Measurements from ENCODE around the gene STX7.

The STX7 gene

DNA sequence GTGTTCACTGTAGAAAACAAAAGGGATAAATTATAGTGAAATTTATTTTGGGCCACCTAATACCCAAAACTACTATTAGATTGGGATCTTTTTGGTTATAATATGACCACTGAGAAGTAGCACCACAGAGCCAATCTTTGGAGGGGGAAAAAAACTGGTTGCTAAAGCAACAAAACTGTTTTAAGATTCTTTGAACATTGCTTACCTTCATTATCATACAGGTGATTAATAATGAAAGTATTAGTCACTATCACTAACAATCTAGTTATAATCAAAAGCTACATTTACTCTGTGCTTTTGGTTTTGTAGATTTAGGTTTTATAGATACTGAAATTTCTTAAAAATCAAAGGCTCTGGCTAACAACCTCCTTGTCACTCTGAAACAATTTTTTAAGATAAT lies 31.7 kb downstream of the STX7 start:
- peak overlapping the region; percentile 54; the same call in 1 of the 2 replicates for H3K27ac ChIP-seq
- H3K36me3 ChIP-seq = no peaks in the 10 kb centered on the region
- no peak for TF ChIP-seq Cebpa-rat (IDR thresholded peaks at IDR 0.05)
- H3K27me3 ChIP-seq = no peaks in the 10 kb centered on the region
- peaks cover 24% of the 10 kb centered on the region for H3K4me1 ChIP-seq
- no peaks in the 10 kb centered on the region for H3K9me3 ChIP-seq
- peak overlapping the region; percentile 81 for H3K4me2 ChIP-seq
- 0 out of 2 replicates have a peak overlapping the region, but pooled peaks have one; percentile 7 for H3K9ac ChIP-seq
- H4K20me1 ChIP-seq = peaks cover 14% of the 10 kb centered on the region
- no peak overlapping the region for H3K4me3 ChIP-seq

DNA sequence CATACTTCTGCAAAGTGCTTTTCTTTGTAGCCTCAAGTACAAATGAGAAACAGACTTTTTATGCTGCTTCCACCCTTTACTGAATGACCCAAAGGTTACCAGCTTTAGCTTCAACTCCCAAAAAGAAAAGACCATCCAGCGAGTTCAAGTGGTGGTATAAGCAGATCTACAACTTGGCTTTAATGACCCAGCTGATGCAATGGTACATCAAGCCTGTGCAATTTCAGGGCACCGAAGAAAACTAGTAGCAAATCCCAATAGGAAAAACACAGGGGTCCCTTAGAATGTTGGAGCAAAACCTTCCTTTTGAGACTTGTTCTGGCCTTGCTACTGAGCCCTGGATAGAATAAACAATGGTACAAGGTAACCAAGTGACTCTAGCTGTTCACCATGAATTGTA lies 33.8 kb downstream of the STX7 start:
- Histone ChIP-seq H4K20me1 (no peaks in the 10 kb centered on the region), H3K9me3 (no peaks in the 10 kb centered on the region), H3K27me3 (no peaks in the 10 kb centered on the region), H3K27ac (no peak overlapping the region), H3K36me3 (peaks cover 5% of the 10 kb centered on the region; the same call in 1 of the 2 replicates), H3K4me1 (peaks cover 20% of the 10 kb centered on the region), H3K4me3 (no peak overlapping the region), H3K4me2 (no peak overlapping the region), H3K9ac (no peak overlapping the region)
- no peak for TF ChIP-seq Cebpa-rat (IDR thresholded peaks at IDR 0.05)

DNA sequence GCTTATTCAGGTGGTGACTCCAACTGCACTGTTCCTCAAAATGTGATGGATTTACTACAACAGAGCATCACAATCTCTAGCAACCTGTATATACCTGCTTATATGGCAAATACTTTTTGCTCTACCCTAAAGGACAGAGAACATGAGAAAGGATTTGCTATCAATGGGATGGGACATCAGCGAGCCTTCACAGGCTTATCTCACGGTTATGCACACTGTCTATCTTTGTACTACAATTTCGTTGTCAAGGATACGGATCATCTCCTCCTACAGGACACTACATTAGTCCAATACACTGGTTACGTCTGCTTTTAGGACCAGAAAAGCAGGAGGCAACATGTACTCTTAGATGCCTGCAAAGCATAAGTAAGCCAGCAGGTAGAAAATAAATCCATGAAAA lies 34.2 kb downstream of the STX7 start:
- no peaks in the 10 kb centered on the region for H4K20me1 ChIP-seq
- H3K4me2 ChIP-seq = no peak overlapping the region
- no peak overlapping the region for H3K9ac ChIP-seq
- peaks cover 5% of the 10 kb centered on the region; the same call in 1 of the 2 replicates for H3K36me3 ChIP-seq
- H3K27ac ChIP-seq = no peak overlapping the region
- no peaks in the 10 kb centered on the region for H3K9me3 ChIP-seq
- no peak for TF ChIP-seq Cebpa-rat (IDR thresholded peaks at IDR 0.05)
- H3K4me3 ChIP-seq = no peak overlapping the region
- no peaks in the 10 kb centered on the region for H3K27me3 ChIP-seq
- H3K4me1 ChIP-seq = peaks cover 20% of the 10 kb centered on the region

DNA sequence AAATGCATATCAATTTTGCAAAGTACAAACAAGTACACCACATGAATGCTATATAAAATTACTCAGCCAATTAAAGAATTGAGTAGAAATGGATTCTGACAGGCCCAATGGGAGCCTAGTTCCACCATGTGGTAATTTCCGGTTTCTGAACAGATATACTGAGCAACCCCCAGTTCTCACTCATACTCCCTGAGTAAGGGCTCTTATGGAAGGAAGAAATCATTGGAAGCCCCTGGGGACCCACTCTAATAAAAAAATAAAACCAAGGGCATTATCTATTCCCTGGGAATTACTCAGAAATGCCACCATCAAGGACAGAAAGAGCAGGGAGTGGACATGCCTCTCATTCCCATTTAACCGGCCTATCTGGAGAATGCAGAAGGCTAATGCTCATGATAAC lies 34.6 kb downstream of the STX7 start:
- H3K36me3 ChIP-seq = peaks cover 5% of the 10 kb centered on the region; the same call in 1 of the 2 replicates
- H4K20me1 ChIP-seq = no peaks in the 10 kb centered on the region
- H3K4me1 ChIP-seq = peaks cover 20% of the 10 kb centered on the region
- H3K27ac ChIP-seq = no peak overlapping the region
- H3K27me3 ChIP-seq = no peaks in the 10 kb centered on the region
- H3K4me3 ChIP-seq = no peak overlapping the region
- no peak for TF ChIP-seq Cebpa-rat (IDR thresholded peaks at IDR 0.05)
- no peaks in the 10 kb centered on the region for H3K9me3 ChIP-seq
- no peak overlapping the region for H3K9ac ChIP-seq
- H3K4me2 ChIP-seq = no peak overlapping the region

DNA sequence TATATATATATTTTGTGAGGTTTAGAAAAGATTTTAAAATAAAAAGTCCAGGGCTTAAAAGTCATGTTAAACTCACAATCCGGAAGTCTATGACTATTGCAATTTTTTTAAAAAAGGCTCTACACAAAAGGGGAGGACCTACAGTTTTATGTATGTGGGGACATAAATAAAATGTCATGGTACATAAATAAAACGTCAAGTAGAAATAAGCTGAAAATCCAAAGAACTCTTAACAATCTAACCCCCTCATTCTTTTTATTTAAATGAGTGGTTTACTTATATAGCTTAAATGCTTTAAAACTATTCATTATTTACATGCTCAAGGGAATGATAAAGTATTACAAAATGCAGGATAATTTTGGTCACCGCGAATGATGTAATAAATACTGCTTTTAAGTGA lies 36.2 kb downstream of the STX7 start:
- peaks cover 20% of the 10 kb centered on the region for H3K4me1 ChIP-seq
- no peak overlapping the region for H3K9ac ChIP-seq
- no peaks in the 10 kb centered on the region for H3K27me3 ChIP-seq
- H3K9me3 ChIP-seq = no peaks in the 10 kb centered on the region
- no peak overlapping the region for H3K4me3 ChIP-seq
- H4K20me1 ChIP-seq = no peaks in the 10 kb centered on the region
- H3K27ac ChIP-seq = no peak overlapping the region
- no peak for TF ChIP-seq Cebpa-rat (IDR thresholded peaks at IDR 0.05)
- H3K4me2 ChIP-seq = no peak overlapping the region
- peaks cover 18% of the 10 kb centered on the region; the same call in 1 of the 2 replicates for H3K36me3 ChIP-seq

DNA sequence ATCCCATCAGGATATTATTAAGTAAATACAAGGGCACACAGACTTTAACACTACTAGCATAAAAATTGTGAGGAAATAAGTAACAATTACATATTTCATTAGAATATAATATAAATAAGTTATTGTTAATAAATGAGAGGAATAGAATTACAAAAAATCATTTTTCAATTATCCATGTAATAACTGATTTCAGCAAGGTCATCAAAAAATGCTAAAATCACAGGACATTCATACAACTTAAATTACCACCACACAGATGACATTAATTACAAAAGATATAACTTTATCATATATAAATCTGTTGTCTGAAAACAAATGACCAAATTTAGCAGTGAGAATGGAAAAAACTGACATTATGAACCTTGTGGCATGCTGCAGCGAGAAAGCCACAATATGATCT lies 37.0 kb downstream of the STX7 start:
- Histone ChIP-seq H3K4me1 (peaks cover 12% of the 10 kb centered on the region), H3K27me3 (no peaks in the 10 kb centered on the region), H4K20me1 (no peaks in the 10 kb centered on the region), H3K9ac (no peak overlapping the region), H3K27ac (no peak overlapping the region), H3K4me3 (no peak overlapping the region), H3K9me3 (no peaks in the 10 kb centered on the region), H3K36me3 (peaks cover 22% of the 10 kb centered on the region; the same call in 1 of the 2 replicates), H3K4me2 (no peak overlapping the region)
- TF ChIP-seq Cebpa-rat (IDR thresholded peaks at IDR 0.05) = no peak

DNA sequence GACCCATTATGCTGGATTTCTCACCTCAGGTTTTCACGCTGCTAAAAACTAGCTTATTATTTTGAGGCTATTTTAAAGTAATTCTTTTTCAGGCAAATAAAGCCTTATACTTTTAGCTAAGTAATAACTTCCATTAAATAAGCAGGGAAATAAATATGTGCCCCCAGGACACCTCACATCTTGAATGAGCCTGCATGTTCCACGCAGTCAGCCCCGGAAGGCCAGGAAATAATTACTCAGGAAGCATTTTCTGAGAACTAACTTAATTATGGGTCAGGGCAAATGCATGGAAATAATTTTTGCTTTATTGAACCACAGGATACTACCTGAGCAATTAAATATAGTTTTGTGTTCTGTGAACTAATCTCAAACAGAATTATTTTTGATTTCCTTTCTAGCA lies 41.1 kb downstream of the STX7 start:
- Histone ChIP-seq H4K20me1 (no peaks in the 10 kb centered on the region), H3K27me3 (no peaks in the 10 kb centered on the region), H3K27ac (no peak overlapping the region), H3K4me2 (no peak overlapping the region), H3K4me3 (no peak overlapping the region), H3K36me3 (peaks cover 50% of the 10 kb centered on the region), H3K4me1 (no peaks in the 10 kb centered on the region), H3K9ac (no peak overlapping the region), H3K9me3 (no peaks in the 10 kb centered on the region)
- TF ChIP-seq Cebpa-rat (IDR thresholded peaks at IDR 0.05) = no peak

DNA sequence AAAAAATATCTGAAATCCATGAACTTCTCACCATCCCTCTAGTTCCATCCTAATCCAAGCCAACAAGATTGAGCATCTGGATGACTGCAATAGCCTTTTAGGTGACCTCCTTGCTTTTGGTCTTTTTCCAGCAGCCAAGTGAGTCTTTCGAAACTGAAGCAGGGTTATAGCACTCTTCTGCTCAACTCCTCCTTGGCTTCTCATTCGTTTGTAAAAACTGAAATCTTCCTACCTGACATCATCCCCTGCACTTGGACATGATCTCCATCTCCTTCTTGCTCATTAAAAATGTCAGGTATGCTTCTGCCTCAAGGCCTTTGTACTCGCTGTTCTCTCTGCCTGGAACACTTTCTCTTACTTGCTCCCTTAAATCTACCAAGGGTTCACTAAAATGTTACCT lies 46.0 kb downstream of the STX7 start:
- Histone ChIP-seq H4K20me1 (no peaks in the 10 kb centered on the region), H3K36me3 (peaks cover 80% of the 10 kb centered on the region)

DNA sequence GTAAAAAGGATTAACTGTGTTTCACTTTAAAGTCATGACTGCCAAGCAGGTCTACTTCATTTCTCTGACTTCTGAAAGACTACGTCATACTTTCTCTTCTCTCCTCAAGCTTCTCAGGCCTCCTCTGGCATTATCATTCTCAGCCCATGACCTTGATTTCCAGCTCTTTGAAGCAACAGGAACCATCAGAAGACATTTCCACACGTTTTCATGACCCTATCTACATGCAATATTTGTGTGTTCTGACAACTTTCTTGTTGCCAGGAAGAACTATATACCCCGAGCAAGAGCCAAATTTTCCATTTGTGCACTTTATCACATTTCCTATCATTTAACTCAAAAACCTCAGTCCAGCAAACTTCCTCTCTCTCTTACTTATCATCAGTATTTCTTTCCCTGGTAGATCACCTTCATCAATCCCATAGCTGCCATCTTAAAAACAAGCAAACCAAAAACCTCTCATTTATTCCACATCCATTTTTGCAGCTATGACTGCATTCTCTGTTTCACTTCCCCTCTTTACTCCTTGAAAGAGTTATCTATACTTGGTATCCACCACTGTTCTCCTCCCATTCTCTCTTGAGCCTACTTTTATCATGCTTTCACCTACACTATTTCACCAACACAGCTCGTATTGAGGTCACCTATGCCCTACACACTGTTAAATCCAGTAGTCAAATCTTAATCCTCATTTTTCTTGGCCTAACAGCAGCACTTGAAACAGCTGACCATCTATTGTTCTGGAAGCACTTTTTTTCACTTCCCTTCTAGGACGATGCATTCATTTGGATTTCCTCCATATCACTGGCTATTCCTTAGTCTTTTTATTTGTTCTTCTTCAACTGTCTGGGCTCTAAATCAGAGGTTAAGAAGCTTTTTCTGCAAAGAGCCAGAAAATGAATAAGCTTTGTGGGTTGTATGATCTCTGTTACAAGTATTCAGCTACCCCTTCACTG lies 47.1 kb downstream of the STX7 start:
- Histone ChIP-seq H4K20me1 (no peaks in the 10 kb centered on the region), H3K4me2 (no peak overlapping the region), H3K27me3 (no peaks in the 10 kb centered on the region), H3K9me3 (no peaks in the 10 kb centered on the region), H3K9ac (no peak overlapping the region), H3K4me1 (no peaks in the 10 kb centered on the region), H3K36me3 (peaks cover 81% of the 10 kb centered on the region), H3K4me3 (no peak overlapping the region), H3K27ac (no peak overlapping the region)
- no peak for TF ChIP-seq Cebpa-rat (IDR thresholded peaks at IDR 0.05)

More for the DNA sequence above, 46.0 kb downstream of the STX7 start:
- Histone ChIP-seq H3K9me3 (no peaks in the 10 kb centered on the region), H3K4me2 (no peak overlapping the region), H3K27ac (no peak overlapping the region), H3K27me3 (no peaks in the 10 kb centered on the region), H3K4me3 (no peak overlapping the region), H3K9ac (no peak overlapping the region), H3K4me1 (no peaks in the 10 kb centered on the region)
- TF ChIP-seq Cebpa-rat (IDR thresholded peaks at IDR 0.05) = no peak

DNA sequence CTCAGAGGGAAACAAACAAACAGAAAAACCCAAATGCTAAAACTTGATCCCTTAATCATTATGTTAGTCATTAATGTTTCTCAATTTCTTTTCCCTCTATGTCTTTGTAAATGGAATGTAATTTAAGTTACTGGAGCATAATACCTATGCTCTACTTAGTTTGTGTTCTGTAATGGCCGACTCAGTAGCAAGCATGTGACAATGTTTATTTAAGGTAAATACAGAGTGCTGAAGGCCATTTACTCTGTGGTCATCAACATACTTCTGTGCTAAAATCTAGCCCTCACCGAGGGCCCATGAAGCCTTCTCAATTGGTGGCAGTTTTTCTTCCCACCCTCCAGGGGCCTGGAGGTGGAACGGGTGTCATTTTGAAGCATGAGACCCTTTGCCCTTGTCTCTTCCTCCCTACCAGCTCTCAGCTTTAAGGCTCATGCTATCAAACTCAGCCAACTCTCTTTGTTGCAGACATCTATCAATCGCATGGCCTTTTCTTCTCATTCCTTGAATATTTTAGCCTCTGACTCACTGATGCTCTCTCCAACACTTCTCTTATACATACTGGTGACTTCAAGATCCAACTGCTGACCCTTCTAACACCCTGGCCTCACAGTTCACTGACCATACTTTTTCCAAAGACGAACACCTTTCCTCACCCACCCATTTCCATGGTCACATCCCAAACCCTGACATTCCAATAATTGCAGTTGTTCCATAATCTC lies 48.2 kb downstream of the STX7 start:
- Histone ChIP-seq H3K4me2 (no peak overlapping the region), H3K27ac (no peak overlapping the region), H3K9ac (no peak overlapping the region), H3K4me1 (no peaks in the 10 kb centered on the region), H4K20me1 (no peaks in the 10 kb centered on the region), H3K9me3 (no peaks in the 10 kb centered on the region), H3K4me3 (no peak overlapping the region), H3K36me3 (peaks cover 83% of the 10 kb centered on the region), H3K27me3 (no peaks in the 10 kb centered on the region)
- TF ChIP-seq Cebpa-rat (IDR thresholded peaks at IDR 0.05) = no peak

All from BLaER1 (cell line).